Measurements from ENCODE around the gene JUN.

DNA sequence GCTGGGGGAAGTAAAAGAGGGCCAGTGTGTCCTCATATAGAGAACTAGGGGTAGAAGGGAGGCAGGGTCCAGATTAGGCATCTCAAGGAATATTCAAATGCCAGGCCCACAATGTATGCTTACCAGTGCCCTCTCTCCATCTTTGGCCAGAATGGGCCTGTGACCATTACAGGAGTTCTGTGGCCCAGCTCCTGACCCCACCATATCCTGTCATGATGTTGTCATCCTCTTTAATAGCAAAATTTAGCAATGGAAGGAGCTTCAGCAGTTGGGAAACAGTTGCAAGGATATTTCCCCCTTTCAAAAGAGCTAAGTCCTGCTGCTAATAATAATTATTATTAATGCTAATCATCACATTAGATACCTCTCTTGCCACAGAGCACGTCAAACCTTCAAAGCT lies 49.3 kb upstream of the JUN start:
- TF ChIP-seq POLR2A (IDR thresholded peaks at IDR 0.05): no peak
- TF ChIP-seq, protein P1, sequence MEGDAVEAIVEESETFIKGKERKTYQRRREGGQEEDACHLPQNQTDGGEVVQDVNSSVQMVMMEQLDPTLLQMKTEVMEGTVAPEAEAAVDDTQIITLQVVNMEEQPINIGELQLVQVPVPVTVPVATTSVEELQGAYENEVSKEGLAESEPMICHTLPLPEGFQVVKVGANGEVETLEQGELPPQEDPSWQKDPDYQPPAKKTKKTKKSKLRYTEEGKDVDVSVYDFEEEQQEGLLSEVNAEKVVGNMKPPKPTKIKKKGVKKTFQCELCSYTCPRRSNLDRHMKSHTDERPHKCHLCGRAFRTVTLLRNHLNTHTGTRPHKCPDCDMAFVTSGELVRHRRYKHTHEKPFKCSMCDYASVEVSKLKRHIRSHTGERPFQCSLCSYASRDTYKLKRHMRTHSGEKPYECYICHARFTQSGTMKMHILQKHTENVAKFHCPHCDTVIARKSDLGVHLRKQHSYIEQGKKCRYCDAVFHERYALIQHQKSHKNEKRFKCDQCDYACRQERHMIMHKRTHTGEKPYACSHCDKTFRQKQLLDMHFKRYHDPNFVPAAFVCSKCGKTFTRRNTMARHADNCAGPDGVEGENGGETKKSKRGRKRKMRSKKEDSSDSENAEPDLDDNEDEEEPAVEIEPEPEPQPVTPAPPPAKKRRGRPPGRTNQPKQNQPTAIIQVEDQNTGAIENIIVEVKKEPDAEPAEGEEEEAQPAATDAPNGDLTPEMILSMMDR (IDR thresholded peaks at IDR 0.05): no peak
